B cell (primary cell): Measurements from ENCODE around the gene ITGB1. TPM values are rescaled to one million over a fixed set of nuclear protein-coding genes. Genes with fewer than 3 reads are reported as not detected.

Experiments used
- ATAC-seq: fragments of 200-7000 bp; cut with Tn5 transposase; one replicate; pipeline ENCODE4 v1.10.0; 2021; ENCODE audit warnings: low read depth, mild to moderate bottlenecking, moderate number of reproducible peaks, moderate library complexity
- CTCF ChIA-PET: fragments of 350-600 bp; sonication (Branson Sonifier 250); formaldehyde crosslinking; loops from one replicate; lab custom pipeline; 2021; ENCODE audit warnings: antibody characterized with exemption, inconsistent platforms; lab: Charles Lee
- POLR2A ChIA-PET: fragments of 350-600 bp; sonication (Branson Sonifier 250); formaldehyde crosslinking; loops from one replicate; lab custom pipeline; 2021; ENCODE audit warnings: antibody characterized with exemption; lab: Charles Lee
- DNase-seq: peaks from one replicate; pipeline ENCODE4 v3.0.0; 2013
- H2AFZ ChIP-seq: 2 replicates; pipeline ENCODE4 v1.6.1; 2012; ENCODE audit warnings: mild to moderate bottlenecking, low read depth, low read length; ENCODE audit not compliant: insufficient read depth, poor library complexity, severe bottlenecking
- H3K27ac ChIP-seq, 2 donors: 1 replicate in 1 of 2; 2 replicates in 1 of 2; pipeline ENCODE4 v1.5.1; 2012 to 2013; ENCODE audit warnings: low read length in 2 of 2, mild to moderate bottlenecking in 2 of 2, moderate library complexity in 1 of 2
- H3K27me3 ChIP-seq, 4 experiments: fragments of 200-600 bp in 1 of 4; sonication (generic) in 1 of 4; replicated peaks in 1 of 4; 1 replicate in 2 of 4; 2 replicates in 2 of 4; pipeline versions ENCODE4 v1.6.1 to v1.7.0; 2013 to 2016; ENCODE audit warnings: low read length in 3 of 4, mild to moderate bottlenecking in 2 of 4, mixed read lengths in 1 of 4, moderate library complexity in 1 of 4; ENCODE audit not compliant: insufficient read depth in 4 of 4, control insufficient read depth in 3 of 4; ENCODE audit errors: control extremely low read depth in 1 of 4
- H3K36me3 ChIP-seq, 2 experiments: replicated peaks in 1 of 2; 1 replicate in 1 of 2; 2 replicates in 1 of 2; pipeline versions ENCODE4 v1.6.1 to v1.7.1; 2013; ENCODE audit warnings: low read length in 1 of 2; ENCODE audit not compliant: insufficient read depth in 2 of 2, control insufficient read depth in 1 of 2; ENCODE audit errors: control extremely low read depth in 1 of 2, extremely low read depth in 1 of 2
- H3K4me1 ChIP-seq, 2 donors: fragments of 200-600 bp in 1 of 2; sonication (generic) in 1 of 2; 1 replicate in 1 of 2; 2 replicates in 1 of 2; pipeline versions ENCODE4 v1.5.1 to v1.6.1; 2013 to 2017; ENCODE audit warnings: low read length in 2 of 2; ENCODE audit not compliant: control insufficient read depth in 2 of 2, insufficient read depth in 2 of 2
- H3K4me2 ChIP-seq: replicated peaks from 2 replicates; pipeline ENCODE3; 2012; ENCODE audit warnings: mild to moderate bottlenecking, low read depth, low read length; ENCODE audit not compliant: poor library complexity, severe bottlenecking
- H3K4me3 ChIP-seq, 5 experiments: fragments of 200-600 bp in 1 of 5; sonication (generic) in 1 of 5; 1 replicate in 3 of 5; 2 replicates in 2 of 5; pipeline versions ENCODE4 v1.5.1 to v1.7.0; 2011 to 2016; ENCODE audit warnings: low read length in 4 of 5, mild to moderate bottlenecking in 4 of 5, low read depth in 2 of 5, control low read depth in 1 of 5, moderate library complexity in 1 of 5; ENCODE audit not compliant: insufficient read depth in 1 of 5; ENCODE audit errors: control extremely low read depth in 1 of 5, extremely low read depth in 1 of 5
- H3K79me2 ChIP-seq: fragments of 200-600 bp; sonication (generic); one replicate; pipeline ENCODE4 v1.6.0; 2016; ENCODE audit warnings: low read length; ENCODE audit not compliant: control insufficient read depth, insufficient read depth
- H3K9ac ChIP-seq: fragments of 200-600 bp; sonication (generic); 2 replicates; pipeline ENCODE4 v1.6.1; 2017; ENCODE audit warnings: mild to moderate bottlenecking, low read length, moderate library complexity
- H3K9me3 ChIP-seq, 3 donors: one replicate each; pipeline versions ENCODE4 v1.6.1 to v1.7.1; 2013; ENCODE audit warnings: low read length in 2 of 3; ENCODE audit not compliant: control insufficient read depth in 2 of 3, insufficient read depth in 1 of 3; ENCODE audit errors: control extremely low read depth in 1 of 3
- H4K20me1 ChIP-seq: 2 replicates; pipeline ENCODE4 v1.6.0; 2012; ENCODE audit warnings: mild to moderate bottlenecking, low read length; ENCODE audit not compliant: insufficient read depth, control insufficient read depth, poor library complexity, severe bottlenecking
- H3K27ac Mint-ChIP-seq: one replicate; pipeline ENCODE4 v1.8.0; 2021; ENCODE audit warnings: mixed read lengths
- H3K27me3 Mint-ChIP-seq: one replicate; pipeline ENCODE4 v1.8.0; 2021; ENCODE audit warnings: mixed read lengths
- H3K4me1 Mint-ChIP-seq: one replicate; pipeline ENCODE4 v1.8.0; 2021; ENCODE audit warnings: mixed read lengths
- H3K4me3 Mint-ChIP-seq: one replicate; pipeline ENCODE4 v1.8.0; 2021; ENCODE audit warnings: mixed read lengths
- H3K9me3 Mint-ChIP-seq: one replicate; pipeline ENCODE4 v1.8.0; 2022; ENCODE audit warnings: mixed read lengths; ENCODE audit not compliant: insufficient read depth
- CTCF ChIP-seq: fragments of 200-600 bp; IDR thresholded peaks from one replicate; pipeline ENCODE4 v1.8.0; 2022; ENCODE audit warnings: antibody characterized with exemption, mild to moderate bottlenecking
- EZH2 ChIP-seq: IDR thresholded peaks from 2 replicates; pipeline ENCODE4 v1.6.1; 2012; ENCODE audit warnings: borderline replicate concordance, low read depth, mild to moderate bottlenecking, moderate library complexity, low read length; ENCODE audit not compliant: insufficient read depth, poor library complexity, severe bottlenecking
- WGBS: methylation state at CpG from one replicate; pipeline ENCODE4 v1.1.5; 2013; ENCODE audit warnings: missing lambda C conversion rate; ENCODE audit not compliant: insufficient coverage; 5-methylcytosine and 5-hydroxymethylcytosine counted together
- intact Hi-C: fragments of 100-400 bp; cut with micrococcal nuclease; formaldehyde crosslinking; loops from one replicate; pipeline ENCODE4 v1.10.0; 2022
- polyA plus RNA-seq: library from polyadenylated mRNA; depleted of rRNA; stranded (reverse); fragments of >200 nt; gene quantifications from 2 replicates; pipeline ENCODE4 v1.2.3, GENCODE V29; 2012
- total RNA-seq, 2 donors: library from RNA; stranded (reverse); fragments of 120-200 nt in 1 of 2; gene quantifications; 1 replicate in 1 of 2; 2 replicates in 1 of 2; pipeline versions ENCODE4 v1.2.3 to v1.2.4, GENCODE V29; 2013 to 2022

ITGB1 gene
- total and polyA plus RNA-seq, 2 donors (not counting 1 experiment from before 2014, with no cell fraction given) = 30.8 to 128 TPM

- H3K27ac ChIP-seq = peak overlapping the region; percentile 17 to 40
- Mint-ChIP-seq H3K4me1 (peaks cover 36% of the 10 kb centered on the region), H3K4me3 (peak overlapping the region; percentile 85), H3K27me3 (peaks cover 8% of the 10 kb centered on the region), H3K27ac (peak overlapping the region; percentile 68), H3K9me3 (no peaks in the 10 kb centered on the region)
- POLR2A ChIA-PET = no interaction called here
- peaks cover 20 to 38% of the 10 kb centered on the region in 2 donors for H3K4me1 ChIP-seq
- DNase-seq (peak; percentile 53), ATAC-seq (peak; percentile 73)
- H4K20me1 ChIP-seq = no peaks in the 10 kb centered on the region
- CTCF ChIA-PET = interaction anchor here (1.2 to 2.0 kb wide), 2 partner anchors 128 to 210 kb away, joined by 3 to 4 read pairs; no protein-coding TSS in a partner anchor
- H3K4me3 ChIP-seq = peak overlapping the region; percentile 37 to 88 (median 59)
- H3K9ac ChIP-seq = peak overlapping the region; percentile 71
- H2AFZ ChIP-seq = peak overlapping the region; percentile 78
- peak overlapping the region; percentile 79 for H3K4me2 ChIP-seq
- no peaks in the 10 kb centered on the region for H3K79me2 ChIP-seq
- no peaks in the 10 kb centered on the region for H3K36me3 ChIP-seq
- 10% methylated on average over 29 of the region's 34 CpGs for WGBS
- no peaks in the 10 kb centered on the region for H3K9me3 ChIP-seq
- intact Hi-C loops = loop anchor here (2.0 to 5.0 kb wide), 2 partner anchors 25 to 558 kb away; partner anchors contain the start of gene CCDC7
- H3K27me3 ChIP-seq = peaks cover 0 to 6% (median 0%) of the 10 kb centered on the region in 4 experiments
- TF ChIP-seq CTCF (no peak), EZH2 (no peak)
Measured at GRCh38 chr10:33005322-33006301, 47.6 kb upstream of the ITGB1 start.
